IMR-90 (cell line): Measurements from ENCODE around the gene LMNTD2. TPM values are rescaled to one million over a fixed set of nuclear protein-coding genes. Genes with fewer than 3 reads are reported as not detected.
A peak's percentile ranks its signal among the peaks of the same experiment; 100 is the strongest.

Experiments used
- ATAC-seq: fragments of 200-7000 bp; cut with Tn5 transposase; 2 replicates; pipeline ENCODE4 v1.9.1; 2020; ENCODE audit warnings: low read depth, mild to moderate bottlenecking, moderate library complexity
- BruUV-seq: library from RNA; stranded (reverse); fragments of 400-500 nt; replicated peaks from 2 replicates; lab custom pipeline; 2021; lab: Mats Ljungman, UMichigan
- CTCF ChIA-PET: fragments of 300-600 bp; formaldehyde crosslinking; extraction: SDS; loops from one replicate; lab custom pipeline; 2021; ENCODE audit warnings: antibody characterized with exemption; lab: Yijun Ruan, JAX
- POLR2A ChIA-PET: fragments of 300-600 bp; sonication (Branson Sonifier 250); formaldehyde crosslinking; loops from one replicate; lab custom pipeline; 2022; ENCODE audit warnings: antibody characterized with exemption; ENCODE audit not compliant: unreplicated experiment; lab: Charles Lee
- DNase-seq: peaks from one replicate; pipeline ENCODE4 v3.0.0; 2013
- H2AFZ ChIP-seq: replicated peaks from 2 replicates; pipeline ENCODE3; 2013; ENCODE audit warnings: low read length, mild to moderate bottlenecking; ENCODE audit not compliant: poor library complexity
- H2AK5ac ChIP-seq: 2 replicates; pipeline ENCODE4 v1.6.1; 2013; ENCODE audit warnings: low read depth, low read length, inconsistent platforms
- H2AK9ac ChIP-seq: replicated peaks from 2 replicates; pipeline ENCODE3; 2013; ENCODE audit warnings: mild to moderate bottlenecking, low read depth, low read length, moderate library complexity; ENCODE audit not compliant: poor library complexity
- H2BK120ac ChIP-seq: 2 replicates; pipeline ENCODE4 v1.6.1; 2013; ENCODE audit warnings: low read depth, low read length, inconsistent platforms
- H2BK15ac ChIP-seq: 3 replicates; pipeline ENCODE4 v1.6.1; 2013; ENCODE audit warnings: low read depth, low read length, inconsistent platforms
- H2BK20ac ChIP-seq: 2 replicates; pipeline ENCODE4 v1.6.1; 2013; ENCODE audit warnings: low read depth, mild to moderate bottlenecking, inconsistent platforms, low read length, moderate library complexity
- H2BK5ac ChIP-seq: 2 replicates; pipeline ENCODE4 v1.6.1; 2013; ENCODE audit warnings: mild to moderate bottlenecking, low read depth, low read length, inconsistent platforms; ENCODE audit not compliant: poor library complexity, severe bottlenecking
- H3K14ac ChIP-seq: replicated peaks from 2 replicates; pipeline ENCODE4 v1.6.1; 2013; ENCODE audit warnings: low read depth, low read length, inconsistent platforms
- H3K18ac ChIP-seq: 2 replicates; pipeline ENCODE4 v1.6.1; 2013; ENCODE audit warnings: low read depth, low read length, control low read depth
- H3K23ac ChIP-seq: 2 replicates; pipeline ENCODE4 v1.6.1; 2013; ENCODE audit warnings: low read depth, low read length, inconsistent platforms
- H3K27ac ChIP-seq: 2 replicates; pipeline ENCODE4 v1.5.1; 2013; ENCODE audit warnings: mild to moderate bottlenecking, control low read depth, low read length; ENCODE audit not compliant: insufficient read depth
- H3K27me3 ChIP-seq: 2 replicates; pipeline ENCODE4 v1.6.1; 2013; ENCODE audit warnings: low read length; ENCODE audit not compliant: control insufficient read depth, insufficient read depth
- H3K36me3 ChIP-seq: 2 replicates; pipeline ENCODE4 v1.6.1; 2013; ENCODE audit warnings: low read length, mixed read lengths; ENCODE audit not compliant: control insufficient read depth, insufficient read depth
- H3K4ac ChIP-seq: 2 replicates; pipeline ENCODE4 v1.6.1; 2013; ENCODE audit warnings: low read depth, low read length, inconsistent platforms
- H3K4me1 ChIP-seq: 2 replicates; pipeline ENCODE4 v1.6.1; 2013; ENCODE audit warnings: low read length, mixed read lengths; ENCODE audit not compliant: control insufficient read depth, insufficient read depth
- H3K4me2 ChIP-seq: 2 replicates; pipeline ENCODE4 v1.6.1; 2013; ENCODE audit warnings: low read depth, mild to moderate bottlenecking, control low read depth, low read length, moderate library complexity
- H3K4me3 ChIP-seq: 2 replicates; pipeline ENCODE4 v1.5.1; 2013; ENCODE audit warnings: low read depth, mild to moderate bottlenecking, control low read depth, low read length, moderate library complexity; ENCODE audit not compliant: insufficient read depth
- H3K56ac ChIP-seq: 2 replicates; pipeline ENCODE4 v1.6.1; 2013; ENCODE audit warnings: low read length, inconsistent platforms; ENCODE audit not compliant: insufficient read depth; ENCODE audit errors: extremely low read depth
- H3K79me1 ChIP-seq, 2 experiments: 2 replicates each; pipeline ENCODE4 v1.6.1; 2013; ENCODE audit warnings: low read length in 2 of 2, inconsistent platforms in 1 of 2, low read depth in 1 of 2
- H3K9ac ChIP-seq: 2 replicates; pipeline ENCODE4 v1.6.1; 2013; ENCODE audit warnings: low read depth, low read length, control low read depth
- H3K9me1 ChIP-seq: 2 replicates; pipeline ENCODE4 v1.6.1; 2013; ENCODE audit warnings: low read length, inconsistent platforms; ENCODE audit not compliant: insufficient read depth
- H3K9me3 ChIP-seq: 2 replicates; pipeline ENCODE4 v1.6.1; 2013; ENCODE audit warnings: low read length; ENCODE audit not compliant: control insufficient read depth, insufficient read depth
- H4K20me1 ChIP-seq: 2 replicates; pipeline ENCODE4 v1.6.1; 2013; ENCODE audit warnings: low read length, inconsistent platforms; ENCODE audit not compliant: insufficient read depth
- H4K5ac ChIP-seq: 2 replicates; pipeline ENCODE4 v1.6.1; 2013; ENCODE audit warnings: mild to moderate bottlenecking, low read depth, low read length, control low read depth
- H4K8ac ChIP-seq, 2 experiments: 2 replicates each; pipeline ENCODE4 v1.6.1; 2013; ENCODE audit warnings: low read depth in 2 of 2, low read length in 2 of 2, control low read depth in 1 of 2, inconsistent platforms in 1 of 2
- H4K91ac ChIP-seq: 2 replicates; pipeline ENCODE4 v1.6.1; 2013; ENCODE audit warnings: low read depth, low read length, inconsistent platforms; ENCODE audit not compliant: insufficient read depth
- MAZ ChIP-seq: IDR thresholded peaks from 2 replicates; pipeline ENCODE4 v1.6.1; 2012; ENCODE audit warnings: low read depth, mild to moderate bottlenecking, low read length, improper control_type of control experiment, moderate library complexity, borderline replicate concordance
- SMC3 ChIP-seq: fragments of 150-350 bp; IDR thresholded peaks from 2 replicates; pipeline ENCODE4 v1.6.1; 2016; ENCODE audit warnings: low read depth, mild to moderate bottlenecking, antibody characterized with exemption, low read length, moderate library complexity
- WGBS, 2 experiments: methylation state at CpG; one replicate each; pipeline versions ENCODE4 v1.1.5 to v1.1.7; 2013; ENCODE audit warnings: missing lambda C conversion rate in 2 of 2; ENCODE audit not compliant: insufficient read length in 1 of 2; ENCODE audit errors: extremely low coverage in 2 of 2; 5-methylcytosine and 5-hydroxymethylcytosine counted together
- dilution Hi-C: fragments of 300-500 bp; cut with HindIII; formaldehyde crosslinking; loops from one replicate; pipeline ENCODE4 v1.14.3; 2018; ENCODE audit warnings: low sequenced_read_pairs; ENCODE audit not compliant: unreplicated experiment
- in situ Hi-C: fragments of 300-500 bp; cut with MboI; formaldehyde crosslinking; loops from 3 replicates; pipeline ENCODE4 v1.14.3; 2019; ENCODE audit warnings: low sequenced_read_pairs, inconsistent platforms, mixed read lengths
- intact Hi-C: fragments of 100-400 bp; cut with micrococcal nuclease; formaldehyde crosslinking; loops from 2 replicates; pipeline ENCODE4 v1.10.0; 2022
- polyA plus RNA-seq, 3 experiments: library from polyadenylated mRNA; depleted of rRNA; stranded (reverse); fragments of >200 nt; gene quantifications; 2 replicates each; pipeline ENCODE4 v1.2.3, GENCODE V29; 2012; ENCODE audit warnings: low replicate concordance in 1 of 3
- total RNA-seq: library from RNA; depleted of rRNA; stranded (reverse); fragments of >200 nt; gene quantifications from 2 replicates; pipeline ENCODE4 v1.2.3, GENCODE V29; 2012

Gene LMNTD2
- total and polyA plus RNA-seq, 2 of the 4 experiments (the other 2 are of a cell fraction), result 0.18 to 1.3 TPM

DNA sequence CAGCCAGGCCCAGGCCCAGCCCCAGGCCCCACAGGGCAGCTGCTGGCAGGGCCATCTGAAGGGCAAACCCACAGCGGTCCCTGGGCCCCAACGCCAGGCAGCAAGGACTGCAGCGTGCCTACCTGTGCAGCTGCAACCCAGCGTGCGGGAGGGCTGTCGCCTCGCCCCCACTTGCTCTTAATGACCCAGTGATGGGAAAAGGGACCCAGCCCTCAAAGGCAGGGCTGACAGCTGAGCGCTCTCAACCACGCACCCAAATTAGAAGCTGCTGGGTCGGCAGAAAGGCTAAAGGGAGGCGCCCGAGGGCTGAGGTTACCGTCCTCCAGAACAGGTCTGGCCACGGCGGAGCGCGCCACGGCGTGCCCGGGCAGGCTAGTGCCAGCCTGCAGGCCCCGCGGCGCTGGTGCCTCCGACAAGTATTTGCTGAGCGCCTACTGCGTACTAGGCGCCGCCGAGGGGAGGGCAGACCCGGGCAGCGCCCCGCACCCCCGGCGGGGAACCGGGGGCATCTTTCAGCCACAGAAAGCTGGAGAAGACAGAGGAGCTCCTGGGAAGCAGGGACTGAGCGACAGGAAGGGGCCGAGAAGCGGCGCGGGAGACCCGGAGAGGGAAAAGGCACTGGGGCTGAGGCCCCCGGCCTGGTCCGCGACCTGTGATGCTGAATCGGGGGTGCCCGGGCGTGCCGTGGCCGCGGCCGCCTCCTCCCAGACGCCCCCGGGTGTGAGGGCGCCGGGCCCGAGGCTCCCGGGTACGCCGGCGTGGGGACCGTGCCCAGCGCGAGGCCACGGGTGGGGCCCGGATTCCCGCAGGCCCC, 25.9 kb downstream of the LMNTD2 start:
- DNase-seq, result no peak
- intact Hi-C loops, result no loop called here

More for the DNA sequence above, 25.9 kb downstream of the LMNTD2 start:
- Histone ChIP-seq H3K9me1 (peaks cover 3% of the 10 kb centered on the region; the same call in 1 of the 2 replicates), H4K5ac (no peak overlapping the region), H2BK5ac (peak overlapping the region; percentile 35), H2BK20ac (no peak overlapping the region), H3K23ac (peak overlapping the region; percentile 22), H3K9ac (peak overlapping the region; percentile 70), H2BK120ac (no peak overlapping the region), H2AK5ac (peak overlapping the region; percentile 58; the same call in 1 of the 2 replicates), H3K27ac (peak overlapping the region; percentile 38; the same call in 1 of the 2 replicates), H3K14ac (peak overlapping the region; percentile 79; the same call in 1 of the 2 replicates), H3K18ac (no peak overlapping the region), H2AK9ac (peak overlapping the region; percentile 98), H3K4ac (peak overlapping the region; percentile 36), H4K8ac (peak overlapping the region in 1 of 2 experiments; percentile 63; a peak in 1 of 4 replicates), H3K79me1 (peaks cover 3 to 26% of the 10 kb centered on the region in 2 experiments; a peak in 3 of 4 replicates), H3K36me3 (peaks cover 23% of the 10 kb centered on the region; the same call in 1 of the 2 replicates), H3K9me3 (no peaks in the 10 kb centered on the region), H4K20me1 (peaks cover 17% of the 10 kb centered on the region), H3K4me3 (peak overlapping the region; percentile 95), H3K4me2 (peak overlapping the region; percentile 91), H3K4me1 (peaks cover 16% of the 10 kb centered on the region), H3K56ac (0 out of 2 replicates have a peak overlapping the region, but pooled peaks have one; percentile 51), H3K27me3 (no peaks in the 10 kb centered on the region), H4K91ac (no peak overlapping the region; the same call in 1 of the 2 replicates), H2BK15ac (no peak overlapping the region), H2AFZ (peak overlapping the region; percentile 71)
- CTCF ChIA-PET, result no interaction called here
- 6% methylated on average over 39 of the region's 66 CpGs; no CpG with 5 or more reads in 1 of the 2 experiments for WGBS, 2 experiments
- in situ Hi-C loops, result no loop called here
- no peak for TF ChIP-seq SMC3
- peak; percentile 7; the same call in 1 of the 2 replicates for TF ChIP-seq MAZ
- no TSS peak for BruUV-seq
- POLR2A ChIA-PET, result no interaction called here
- dilution Hi-C loops, result no loop called here
- peak; percentile 5 for ATAC-seq
